Stimulated activated CD8-positive, alpha-beta memory T cell treated with anti-CD3 and anti-CD28 coated beads, Interleukin-12 subunit alpha, Interleukin-12 subunit beta, amount 100 ng/mL, for 1 hour (primary cell): ENCODE results near the gene MX2.
"Not testable (repeated sequence)": the region's sequence is repeated elsewhere in the genome, so short reads cannot be mapped to it uniquely, and the experiment has no call there.

ENCODE experiments used
- DNase-seq: peaks from one replicate; pipeline ENCODE4 v3.0.0-alpha.2; 2020; ENCODE audit warnings: low read depth

Gene MX2

DNA sequence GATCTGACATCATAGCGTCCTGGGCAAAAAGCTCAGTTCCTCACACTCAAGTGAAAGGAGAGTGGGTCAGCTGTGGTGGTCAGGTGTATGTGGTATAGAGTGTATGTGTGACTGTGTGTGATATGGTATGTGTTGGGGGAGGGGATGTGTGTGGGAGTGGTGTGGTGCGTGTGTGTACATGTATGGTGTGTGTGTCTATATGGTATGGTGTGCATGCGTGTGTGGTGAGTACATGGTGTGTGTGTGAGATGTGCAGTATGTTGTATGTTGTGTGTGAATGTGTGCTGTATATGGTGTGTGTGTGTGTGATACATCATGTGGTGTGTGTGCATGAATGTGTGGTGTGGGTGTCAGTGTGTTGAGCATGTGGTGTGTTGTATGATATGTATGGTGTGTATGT is 24.3 kb upstream of the MX2 start:
- DNase-seq, result no peak

DNA sequence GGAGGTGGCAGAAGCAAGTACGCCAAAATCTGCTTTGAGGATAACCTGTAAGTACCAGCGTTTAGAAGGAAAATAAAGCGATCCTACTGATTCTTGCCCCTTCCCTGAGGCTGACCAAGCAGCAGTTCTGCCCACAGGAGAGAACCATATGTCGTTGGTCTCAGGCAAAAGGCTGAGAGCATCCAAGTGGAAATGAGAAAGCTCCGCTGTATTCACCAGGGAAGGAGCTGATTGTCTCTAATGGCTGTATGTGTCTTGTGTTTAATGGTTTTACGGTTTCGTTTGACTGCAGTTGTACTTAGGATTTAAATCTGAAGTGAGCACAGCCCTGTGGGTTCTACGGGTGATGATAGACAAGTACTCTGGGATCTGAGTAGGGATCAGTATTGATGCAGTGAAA is 23.4 kb upstream of the MX2 start:
- DNase-seq, result no peak

DNA sequence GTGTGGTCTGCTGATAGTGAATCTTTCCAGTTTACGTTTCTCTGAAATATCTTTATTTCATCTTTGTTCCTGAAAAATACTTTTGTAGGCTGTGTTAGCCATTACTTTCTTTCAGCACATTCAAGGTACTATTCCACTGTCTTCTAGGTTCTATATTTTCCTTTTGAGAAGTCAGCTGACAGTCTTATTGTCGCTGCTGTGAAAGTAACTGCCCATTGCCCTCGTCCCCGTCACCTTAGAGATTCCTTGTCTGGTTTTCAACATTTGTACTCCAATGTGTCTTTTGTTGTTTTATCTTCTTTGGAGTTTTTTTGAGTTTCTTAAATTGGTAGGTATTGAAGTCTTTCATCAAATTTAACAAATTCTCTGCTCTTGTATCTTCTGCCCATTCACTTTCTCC is 19.8 kb upstream of the MX2 start:
- no peak for DNase-seq

DNA sequence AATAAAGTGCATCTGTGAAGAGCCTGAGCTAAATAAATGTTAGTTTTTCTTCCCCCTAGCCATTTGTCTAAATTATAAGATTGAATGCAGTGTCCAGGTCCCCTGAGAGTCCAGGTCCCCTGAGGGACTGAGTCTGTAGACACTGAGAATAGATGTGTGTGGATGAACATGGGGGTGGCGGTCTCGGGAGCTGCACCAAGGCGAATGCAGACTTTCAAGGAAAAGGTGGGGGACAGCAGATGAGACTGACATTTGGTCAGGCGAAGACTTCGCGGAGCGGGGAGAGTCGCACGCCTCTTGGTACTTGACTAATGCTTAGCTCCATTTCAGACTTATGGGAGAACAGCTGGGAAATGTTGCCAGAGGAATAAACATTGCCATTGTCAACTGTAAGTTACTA is 17.7 kb upstream of the MX2 start:
- no peak for DNase-seq

DNA sequence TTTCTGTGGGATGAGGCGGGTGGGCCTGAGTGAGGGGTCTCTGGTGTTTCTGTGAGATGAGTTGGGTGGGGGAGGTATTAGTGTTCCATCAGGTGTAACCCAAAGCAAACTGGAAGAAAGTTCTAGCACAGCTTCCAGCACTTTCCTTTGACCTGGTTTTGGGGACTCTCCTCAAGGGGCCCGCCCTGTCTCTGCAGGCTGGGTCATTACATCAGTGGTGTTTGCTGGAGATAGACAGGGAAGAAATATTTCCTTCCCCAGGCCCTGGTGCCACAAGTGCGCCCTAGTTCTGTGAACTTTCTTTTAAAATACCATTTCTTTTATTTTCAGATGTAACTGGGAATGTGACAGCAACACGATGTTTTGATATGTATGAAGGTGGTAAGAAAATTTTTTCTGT is 16.5 kb upstream of the MX2 start:
- DNase-seq, result no peak

DNA sequence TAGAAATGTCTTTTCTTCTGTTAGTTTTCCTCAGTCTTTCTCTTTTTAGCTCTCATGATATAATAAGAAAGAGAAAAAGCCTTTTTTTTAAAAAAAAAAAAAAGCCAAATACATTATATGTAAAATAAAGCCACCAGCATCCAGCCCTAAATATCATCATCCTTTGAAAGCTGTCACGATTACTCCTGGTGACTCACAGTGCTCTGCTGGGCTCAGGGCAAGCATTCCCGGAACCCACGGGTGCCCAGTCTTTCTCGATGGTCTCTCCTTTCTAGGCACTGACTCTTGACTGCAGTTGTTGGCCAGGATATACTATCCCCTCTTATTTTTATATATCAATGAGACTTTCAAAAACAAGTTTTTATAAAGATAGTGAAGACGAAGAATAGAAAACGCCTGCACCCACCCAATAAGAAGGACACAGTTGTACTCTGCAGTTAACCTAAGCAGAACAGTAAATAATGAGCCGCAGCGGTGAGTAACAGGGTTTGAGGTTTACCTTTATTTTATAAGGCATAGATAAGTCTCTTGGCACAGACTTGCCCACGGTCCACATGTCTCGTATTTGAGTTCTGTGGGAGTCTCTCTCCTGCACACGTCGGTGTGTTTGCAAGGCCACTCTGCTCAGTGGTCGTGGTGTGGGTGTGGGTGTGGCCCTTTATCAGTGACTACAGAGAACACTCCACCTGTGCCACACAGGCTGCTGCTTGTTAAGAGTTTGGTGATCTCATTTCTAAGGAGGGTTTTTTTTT is 15.7 kb upstream of the MX2 start:
- DNase-seq, result no peak

DNA sequence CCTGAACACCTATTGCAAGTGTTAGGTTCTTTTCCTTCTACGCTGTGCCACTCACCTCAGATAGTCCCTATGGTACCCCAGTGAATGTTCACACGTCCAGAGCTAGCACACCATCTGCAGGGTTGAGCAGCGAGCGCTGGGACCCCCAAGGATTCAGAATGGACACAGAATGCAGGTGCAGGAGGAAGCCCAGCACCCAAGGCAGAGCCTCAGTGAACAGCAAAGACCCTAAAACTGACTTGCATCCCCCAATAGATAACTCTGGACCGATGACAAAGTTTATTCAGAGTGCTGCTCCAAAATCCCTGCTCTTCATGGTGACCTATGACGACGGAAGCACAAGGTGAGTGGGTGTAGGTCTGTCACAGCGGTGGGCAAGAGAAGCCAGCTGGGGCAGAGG is 15.1 kb upstream of the MX2 start:
- DNase-seq, result no peak

DNA sequence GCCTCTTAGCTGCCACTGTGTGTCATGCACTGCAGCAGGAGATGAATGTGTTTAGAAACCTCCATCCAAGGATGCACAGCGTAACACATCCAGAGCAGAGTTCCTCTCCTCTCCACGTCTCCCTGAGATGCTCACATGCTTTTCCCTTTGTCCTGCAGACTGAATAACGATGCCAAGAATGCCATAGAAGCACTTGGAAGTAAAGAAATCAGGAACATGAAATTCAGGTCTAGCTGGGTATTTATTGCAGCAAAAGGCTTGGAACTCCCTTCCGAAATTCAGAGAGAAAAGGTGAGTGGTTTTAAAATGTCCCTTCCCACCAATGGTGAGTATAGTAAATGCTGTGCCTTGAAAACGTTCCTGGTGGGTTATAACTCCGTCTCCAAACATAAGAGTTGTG is 13.4 kb upstream of the MX2 start:
- no peak for DNase-seq

DNA sequence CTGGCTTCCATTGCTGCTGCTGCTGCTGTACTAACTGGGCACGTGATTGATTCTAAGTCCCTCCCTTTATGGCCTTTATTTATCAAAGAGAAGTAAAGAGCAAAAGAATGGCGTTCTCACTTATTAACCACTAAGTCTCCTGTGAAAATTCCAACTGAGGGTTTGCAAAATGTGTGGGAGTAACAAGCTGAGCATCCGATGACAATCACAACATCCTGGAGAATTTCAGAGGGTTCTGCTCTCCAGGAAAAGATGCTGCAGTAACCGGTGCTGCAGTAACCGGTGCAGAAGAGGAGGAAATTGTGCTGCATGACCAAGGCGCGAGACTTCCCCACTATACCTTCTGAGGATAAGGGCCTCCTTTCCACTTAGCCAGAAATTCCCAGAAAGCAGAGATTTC is 12.7 kb upstream of the MX2 start:
- DNase-seq, result no peak

DNA sequence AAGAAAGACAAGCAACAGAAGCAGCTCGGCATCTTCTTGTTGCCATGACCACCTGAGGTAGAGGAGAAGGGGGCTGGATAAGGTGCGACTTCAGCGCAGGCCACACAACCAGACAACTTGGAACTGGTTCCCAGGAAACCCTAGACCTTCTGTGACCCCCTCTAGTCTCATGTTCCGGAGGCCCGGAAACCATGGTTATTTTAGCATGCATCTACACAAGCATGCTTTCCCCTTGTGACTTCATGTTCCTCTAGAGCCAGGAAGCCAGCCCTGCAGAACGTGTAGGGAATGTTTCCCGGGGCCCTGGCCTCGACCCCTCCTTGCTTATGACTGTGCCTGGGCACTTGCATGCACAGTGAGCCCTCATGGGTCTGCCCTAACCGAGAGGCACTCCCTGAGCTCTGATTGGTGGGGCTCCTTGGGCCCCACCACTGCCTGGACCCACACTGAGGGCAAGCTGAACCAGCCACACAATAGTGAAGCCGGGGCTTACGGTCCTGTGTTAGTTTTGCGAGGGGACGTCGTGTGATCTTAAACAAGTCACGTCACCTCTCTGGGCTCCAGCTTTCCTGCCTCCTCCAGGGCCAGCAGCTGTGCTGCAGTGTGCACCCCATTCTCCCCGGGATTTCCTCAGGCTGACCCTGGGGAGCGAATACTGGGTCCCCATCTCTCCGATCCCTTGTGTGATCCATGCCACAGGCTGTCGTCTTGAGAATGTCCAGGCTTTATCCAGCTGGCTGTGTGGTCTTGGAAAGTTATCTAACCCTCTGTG is 12.0 kb upstream of the MX2 start:
- DNase-seq, result no peak

DNA sequence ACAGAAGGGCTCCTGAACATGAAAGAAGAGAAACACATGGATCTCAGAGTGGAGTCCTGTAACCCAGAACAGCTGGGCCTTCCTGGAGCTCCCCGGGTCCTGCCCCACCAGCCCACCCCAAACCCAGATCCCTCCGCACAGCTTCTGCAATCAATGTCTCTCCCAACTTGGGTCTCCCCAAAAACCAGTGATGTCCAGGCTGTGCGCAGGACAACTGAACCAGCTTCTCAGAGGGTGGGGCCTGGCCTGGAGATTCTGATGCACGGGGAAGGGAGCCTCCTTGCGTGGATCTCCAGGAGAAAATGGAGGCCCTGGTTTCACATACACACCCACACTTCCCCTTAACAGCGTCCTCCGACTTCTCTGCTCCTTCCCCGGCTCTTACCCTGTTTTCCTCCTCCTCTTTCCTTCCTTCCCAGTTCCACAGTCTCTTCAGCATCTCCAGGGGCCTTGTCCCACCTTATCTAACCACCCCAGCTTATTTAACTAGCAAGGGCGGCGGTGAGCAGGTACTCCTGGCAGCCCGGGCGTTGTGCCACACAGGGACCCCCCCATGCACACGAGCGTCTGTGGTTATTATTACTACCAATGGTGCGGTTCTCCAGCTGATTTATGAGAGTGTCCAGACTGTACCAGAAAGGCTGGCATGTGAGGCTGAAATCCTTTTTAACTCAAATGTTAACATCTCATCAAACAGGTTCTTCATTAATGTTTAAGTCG is 11.2 kb upstream of the MX2 start:
- no peak for DNase-seq

DNA sequence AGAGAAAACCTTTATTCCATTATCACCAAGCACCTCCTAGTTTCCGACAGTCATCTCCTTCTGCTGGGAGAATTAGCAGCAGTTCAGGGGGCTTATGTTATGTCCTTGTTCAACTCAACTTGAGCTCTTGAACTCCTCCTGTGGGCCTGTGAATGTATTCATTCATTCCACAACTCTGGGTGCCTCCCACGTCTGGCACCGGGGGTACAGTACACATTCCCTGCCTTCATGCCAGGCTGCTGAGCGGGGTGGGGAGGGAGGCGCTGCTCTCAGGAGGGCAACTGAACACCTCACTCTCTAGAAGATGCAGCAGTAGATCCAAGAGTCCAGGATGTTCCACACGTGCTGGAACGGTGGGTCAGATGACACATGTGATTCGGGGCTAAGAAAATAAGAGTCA is 4.3 kb upstream of the MX2 start:
- DNase-seq, result no peak

DNA sequence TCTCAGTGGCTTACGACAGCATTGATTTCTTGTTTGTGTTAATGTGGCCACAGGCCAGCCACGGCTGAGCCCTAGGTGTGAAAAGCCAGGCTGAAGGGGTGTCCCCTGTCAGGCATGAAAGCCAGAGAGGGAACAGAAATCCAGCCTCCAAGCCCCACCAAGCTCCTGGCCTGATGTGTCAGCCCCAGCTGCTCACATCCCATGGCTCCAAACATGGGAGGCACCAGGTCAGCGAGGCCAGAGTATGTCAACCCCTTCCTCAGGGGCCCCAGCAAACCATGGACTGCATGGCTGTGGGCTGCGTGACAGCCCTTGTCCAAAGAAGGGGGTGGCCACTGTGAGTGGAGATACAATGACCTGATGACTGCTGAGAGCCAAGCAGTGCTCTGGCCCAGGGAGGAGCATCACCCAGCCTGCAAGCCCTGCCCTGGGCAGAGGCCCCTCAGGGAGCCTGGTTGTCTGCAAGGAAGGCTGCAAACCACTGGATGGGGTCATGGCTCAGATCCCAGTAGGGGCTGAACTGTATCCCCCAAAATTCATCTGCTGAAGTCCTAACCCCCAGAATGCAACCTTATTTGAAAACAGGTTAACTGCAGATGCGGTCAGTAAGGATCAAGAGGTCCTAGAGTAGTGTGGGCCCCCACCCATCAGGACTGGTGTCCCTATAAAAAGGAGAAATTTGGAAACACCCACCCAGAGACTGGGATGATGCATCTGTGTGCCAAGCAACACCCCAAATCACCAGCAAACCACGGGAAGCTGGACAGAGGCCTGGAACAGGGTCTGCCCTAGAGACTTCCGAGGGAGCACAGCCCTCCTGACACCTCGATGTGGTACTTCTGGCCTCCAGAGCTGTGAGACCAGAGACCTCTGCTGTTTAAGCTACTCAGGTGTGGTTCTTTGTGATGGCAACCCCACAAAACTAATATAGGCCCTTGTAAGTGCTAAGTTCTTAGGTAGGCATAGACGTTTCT is 3.3 kb upstream of the MX2 start:
- no peak for DNase-seq

DNA sequence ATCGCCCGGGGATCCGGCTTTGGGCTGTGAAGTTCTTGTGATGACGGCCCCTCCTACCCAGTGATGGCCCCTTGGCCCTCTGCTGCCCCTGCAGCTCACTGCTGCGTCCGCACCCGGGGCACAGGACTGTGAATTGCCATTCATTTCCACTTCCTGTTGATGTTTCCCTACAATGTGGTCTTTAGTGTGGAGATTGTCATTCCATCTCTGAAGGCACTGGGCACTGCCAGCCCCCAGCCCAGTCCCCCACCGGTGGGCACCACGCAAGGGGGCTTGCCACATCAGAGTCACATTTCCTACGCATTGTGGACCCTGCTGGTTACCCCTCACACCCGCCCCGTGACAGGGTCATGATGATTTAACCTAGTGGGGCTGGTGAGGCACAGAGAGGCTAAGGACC is 2.5 kb upstream of the MX2 start:
- DNase-seq, result no peak

DNA sequence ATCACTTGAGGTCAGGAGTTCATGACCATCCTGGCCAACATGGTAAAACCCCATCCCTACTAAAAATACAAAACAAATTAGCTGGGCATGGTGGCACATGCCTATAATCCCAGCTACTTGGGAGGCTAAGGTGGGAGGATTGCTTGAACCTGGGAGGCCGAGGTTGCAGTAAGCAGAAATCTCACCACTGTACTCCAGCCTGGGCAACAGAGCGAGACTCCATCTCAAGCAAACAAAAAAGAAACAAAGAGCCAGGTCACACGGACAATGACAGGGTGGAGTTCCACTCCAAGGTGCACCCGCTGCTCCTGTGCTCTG is 2.1 kb upstream of the MX2 start:
- not testable (repeated sequence) for DNase-seq

DNA sequence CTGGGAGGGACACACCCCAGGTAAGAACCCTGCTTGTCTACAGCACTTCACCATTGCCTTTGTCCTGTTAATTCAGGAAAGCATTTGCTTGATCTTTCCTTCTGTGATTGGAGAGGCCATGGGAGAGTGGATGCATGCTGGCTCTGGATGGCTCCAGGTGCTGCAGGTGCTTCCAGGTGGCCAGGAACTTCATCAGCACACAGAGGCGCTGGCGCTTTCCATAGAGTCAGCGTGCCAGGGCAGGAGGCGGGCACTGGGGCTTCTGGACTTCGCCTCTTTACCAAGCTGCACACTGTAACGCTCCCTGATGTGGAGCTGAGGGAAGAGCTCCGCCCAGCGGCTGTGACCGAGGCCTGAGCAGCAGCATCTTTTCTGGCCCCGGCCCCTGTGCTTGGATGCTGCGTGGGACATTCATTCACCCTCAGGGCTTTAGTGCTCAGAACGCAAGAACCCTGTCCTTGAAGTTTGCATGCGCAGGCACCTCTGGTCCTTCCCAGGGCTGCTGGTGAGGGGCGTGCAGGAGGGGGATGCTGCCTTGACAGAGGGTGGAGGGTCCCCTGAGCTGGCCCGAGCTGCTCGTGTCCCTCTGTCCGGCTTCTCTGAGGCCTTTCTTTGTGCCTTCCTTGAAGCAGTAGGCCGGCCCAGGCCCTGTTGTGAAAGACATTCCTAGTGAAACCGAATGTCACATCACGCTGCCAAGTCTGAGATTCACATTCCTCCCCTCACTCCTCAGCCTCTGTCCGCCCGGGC is 1.6 kb upstream of the MX2 start:
- no peak for DNase-seq

DNA sequence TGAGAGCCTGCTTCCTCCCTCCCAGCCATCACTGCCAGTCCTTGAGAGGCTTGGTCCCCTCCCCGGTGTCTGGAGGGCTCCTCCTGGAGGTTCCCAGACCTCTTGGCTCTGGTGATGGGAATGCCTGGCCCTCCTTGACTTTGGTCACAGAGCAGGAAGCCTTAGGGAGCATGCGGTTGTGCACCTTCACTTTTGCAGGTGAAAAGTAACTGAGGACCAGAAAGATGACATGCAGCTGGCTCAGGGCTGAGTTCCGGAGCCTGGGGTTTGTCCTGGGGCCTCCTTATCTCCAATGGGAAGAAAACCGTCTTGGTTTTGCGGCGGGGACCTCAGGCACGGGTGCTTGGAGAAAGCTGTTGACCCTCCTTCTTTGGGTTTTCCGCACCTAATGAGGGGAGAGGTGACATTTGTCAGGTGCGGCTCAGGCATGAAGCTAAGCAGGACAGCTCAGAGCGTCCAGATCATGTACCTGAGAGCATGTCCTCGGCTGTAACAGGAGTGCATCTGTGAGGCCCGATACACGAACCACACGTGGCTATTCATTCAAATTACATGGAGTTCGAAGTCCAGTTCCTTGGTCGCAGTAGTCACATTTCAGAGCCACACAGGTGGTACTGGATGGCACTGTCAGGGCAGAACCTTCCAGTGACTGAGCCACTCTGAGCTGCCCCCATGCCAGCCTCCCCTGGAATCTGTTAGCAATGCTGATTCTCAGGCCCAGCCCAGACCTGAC is 608 bp upstream of the MX2 start:
- no peak for DNase-seq

DNA sequence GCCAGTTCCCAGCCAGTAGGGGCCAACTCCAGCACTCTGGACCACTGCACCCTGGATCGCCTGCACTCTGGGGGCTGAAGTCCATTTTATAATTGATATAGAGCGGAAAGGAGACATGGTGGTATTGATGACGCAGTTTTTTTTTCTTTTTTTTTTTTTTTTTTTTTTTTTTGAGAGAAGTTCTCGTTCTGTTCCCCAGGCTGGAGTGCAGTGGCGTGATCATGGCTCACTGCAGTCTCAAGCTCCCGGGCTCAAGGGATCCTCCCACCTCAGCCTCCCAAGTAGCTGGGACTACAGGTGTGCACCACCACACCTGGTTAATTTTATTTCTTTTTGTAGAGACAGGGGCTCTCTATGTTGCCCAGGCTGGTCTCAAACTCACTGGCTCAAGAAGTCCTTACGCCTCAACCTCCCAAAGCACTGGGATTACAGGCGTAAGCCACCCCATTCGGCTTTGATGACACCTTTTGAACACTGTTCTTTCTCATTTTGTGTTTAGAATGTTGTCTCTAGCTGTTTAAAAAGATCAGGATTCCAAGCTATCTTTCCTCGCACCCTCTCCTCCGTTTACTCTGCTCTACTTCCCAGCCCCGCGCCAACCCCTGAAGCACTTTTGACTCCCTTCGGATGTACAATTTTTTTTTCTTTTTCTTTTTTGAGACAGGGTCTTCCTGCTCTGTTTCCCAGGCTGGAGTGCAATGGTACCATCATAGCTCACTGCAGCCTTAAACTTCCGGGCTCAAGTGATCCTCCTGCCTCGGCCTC is 960 bp downstream of the MX2 start:
- DNase-seq, result no peak

DNA sequence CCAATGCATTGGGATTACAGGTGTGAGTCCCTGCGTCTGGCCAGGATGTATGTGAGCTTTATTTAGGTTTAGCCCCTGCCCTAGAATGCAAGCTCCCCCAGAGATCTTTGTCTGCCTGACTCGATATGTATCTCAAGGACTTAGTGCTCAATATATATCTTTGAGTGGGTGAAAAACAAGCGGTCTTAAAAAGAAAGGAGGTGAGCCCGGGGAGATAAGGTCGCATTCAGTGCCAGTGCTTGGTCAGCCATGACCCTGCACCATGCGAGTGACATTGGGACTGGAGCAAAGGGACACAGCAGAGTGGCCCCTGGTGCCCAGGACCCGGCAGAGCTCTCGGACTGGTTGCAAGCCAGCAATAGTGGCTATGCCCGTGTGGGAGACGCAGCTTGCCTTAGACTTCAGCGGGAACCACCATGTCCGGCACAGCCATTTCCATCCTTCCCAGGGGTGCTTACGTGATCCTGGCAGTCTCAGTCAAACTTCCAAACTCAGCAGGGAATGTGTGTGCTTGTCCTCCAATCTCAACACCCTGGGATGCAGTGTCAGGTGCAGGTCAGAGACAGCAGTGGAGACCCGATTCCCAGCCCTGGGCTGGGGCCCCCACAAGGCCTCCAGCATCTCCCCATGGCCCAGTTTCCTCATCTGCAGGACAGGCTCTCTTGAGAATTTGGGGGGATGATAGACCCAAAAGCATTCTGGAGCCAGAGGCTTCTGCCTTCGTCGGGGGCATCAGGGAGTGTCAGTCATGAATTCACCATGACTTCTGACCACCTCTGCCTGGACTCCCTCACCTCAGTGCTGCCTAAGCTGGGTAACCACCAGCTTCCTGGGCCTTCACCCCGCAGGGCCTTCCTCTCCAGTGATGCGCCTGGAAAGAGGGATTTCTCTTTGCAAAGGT is 1.8 kb downstream of the MX2 start:
- no peak for DNase-seq
